Activated CD4-positive, alpha-beta memory T cell treated with anti-CD3 and anti-CD28 coated beads for 36 hours (primary cell): ENCODE results near the gene MINPP1. TPM values are rescaled to one million over a fixed set of nuclear protein-coding genes. Genes with fewer than 3 reads are reported as not detected.
"Not testable (repeated sequence)": the region's sequence is repeated elsewhere in the genome, so short reads cannot be mapped to it uniquely, and the experiment has no call there.

ENCODE experiments used
- CTCF ChIA-PET: fragments of 350-600 bp; sonication (Branson Sonifier 250); formaldehyde crosslinking; loops from one replicate; lab custom pipeline; 2021; ENCODE audit warnings: antibody characterized with exemption, inconsistent platforms; lab: Charles Lee
- POLR2A ChIA-PET: fragments of 350-600 bp; sonication (Branson Sonifier 250); formaldehyde crosslinking; loops from one replicate; lab custom pipeline; 2021; ENCODE audit warnings: antibody characterized with exemption; lab: Charles Lee
- DNase-seq: peaks from one replicate; pipeline ENCODE4 v3.0.0-alpha.2; 2020
- H3K27ac Mint-ChIP-seq: one replicate; pipeline ENCODE4 v1.8.0; 2021; ENCODE audit warnings: mixed read lengths
- H3K27me3 Mint-ChIP-seq: one replicate; pipeline ENCODE4 v1.8.0; 2021; ENCODE audit warnings: mixed read lengths
- H3K36me3 Mint-ChIP-seq: one replicate; pipeline ENCODE4 v1.8.0; 2021; ENCODE audit warnings: mixed read lengths
- H3K4me1 Mint-ChIP-seq: one replicate; pipeline ENCODE4 v1.8.0; 2021; ENCODE audit warnings: low read depth, mixed read lengths
- H3K4me3 Mint-ChIP-seq: one replicate; pipeline ENCODE4 v1.8.0; 2021; ENCODE audit warnings: mild to moderate bottlenecking, mixed read lengths
- H3K9me3 Mint-ChIP-seq: one replicate; pipeline ENCODE4 v1.8.0; 2021; ENCODE audit warnings: mixed read lengths
- intact Hi-C: fragments of 100-400 bp; cut with micrococcal nuclease; formaldehyde crosslinking; loops from one replicate; pipeline ENCODE4 v1.15.1; 2023
- total RNA-seq, 2 experiments: library from RNA; stranded (reverse); gene quantifications; one replicate each; pipeline ENCODE4 v1.2.3, GENCODE V29; 2021

Gene MINPP1
- 1 to 10 TPM; 8.7 to 9.7 TPM for total RNA-seq

DNA sequence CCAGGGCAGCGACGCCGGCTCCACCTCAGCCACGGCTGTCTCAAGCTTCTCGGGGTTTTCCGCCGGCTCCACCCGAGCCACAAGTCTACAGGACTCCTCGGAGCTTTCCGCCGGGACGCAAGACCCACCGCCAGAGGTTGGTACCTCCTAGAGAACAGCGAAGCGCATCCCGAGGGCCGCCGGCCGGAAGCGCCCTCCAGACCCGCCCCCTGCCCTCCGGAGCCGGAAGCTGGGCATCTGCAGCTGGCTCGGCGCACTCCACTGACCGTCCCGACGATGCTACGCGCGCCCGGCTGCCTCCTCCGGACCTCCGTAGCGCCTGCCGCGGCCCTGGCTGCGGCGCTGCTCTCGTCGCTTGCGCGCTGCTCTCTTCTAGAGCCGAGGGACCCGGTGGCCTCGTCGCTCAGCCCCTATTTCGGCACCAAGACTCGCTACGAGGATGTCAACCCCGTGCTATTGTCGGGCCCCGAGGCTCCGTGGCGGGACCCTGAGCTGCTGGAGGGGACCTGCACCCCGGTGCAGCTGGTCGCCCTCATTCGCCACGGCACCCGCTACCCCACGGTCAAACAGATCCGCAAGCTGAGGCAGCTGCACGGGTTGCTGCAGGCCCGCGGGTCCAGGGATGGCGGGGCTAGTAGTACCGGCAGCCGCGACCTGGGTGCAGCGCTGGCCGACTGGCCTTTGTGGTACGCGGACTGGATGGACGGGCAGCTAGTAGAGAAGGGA is at the start of gene MINPP1:
TSS of gene MINPP1 (plus strand) at position 254 of the 726 bp plus-strand sequence. CDS start at position 277, 23 bp downstream.
- ChIA-PET CTCF (interaction anchor here (1.1 to 2.9 kb wide), 2 partner anchors 15 to 29 kb away, joined by 3 to 16 read pairs; no protein-coding TSS in a partner anchor), POLR2A (interaction anchor here (0.9 to 1.6 kb wide), 4 partner anchors 14 to 586 kb away, joined by 3 to 15 read pairs (median 4); no protein-coding TSS in a partner anchor)
- DNase-seq: peak; percentile 93
- Mint-ChIP-seq H3K27ac (peak within 1 kb of the TSS; percentile 80), H3K36me3 (peaks cover 8% of the 10 kb centered on the region), H3K27me3 (peaks cover 4% of the 10 kb centered on the region), H3K4me1 (peaks cover 35% of the 10 kb centered on the region), H3K4me3 (peak within 1 kb of the TSS; percentile 88), H3K9me3 (no peaks in the 10 kb centered on the region)
- intact Hi-C loops: loop anchor here (1.0 kb wide), 1 partner anchor 257 kb away; no protein-coding TSS in a partner anchor

- H3K4me1 Mint-ChIP-seq, H3K27me3 Mint-ChIP-seq, POLR2A ChIA-PET, CTCF ChIA-PET, H3K27ac Mint-ChIP-seq, intact Hi-C loops, H3K4me3 Mint-ChIP-seq, DNase-seq, H3K36me3 Mint-ChIP-seq, H3K9me3 Mint-ChIP-seq: not testable (repeated sequence)
These were observed 48.0 kb upstream of the MINPP1 start for GRCh38 chr10:87456586-87457220.

DNA sequence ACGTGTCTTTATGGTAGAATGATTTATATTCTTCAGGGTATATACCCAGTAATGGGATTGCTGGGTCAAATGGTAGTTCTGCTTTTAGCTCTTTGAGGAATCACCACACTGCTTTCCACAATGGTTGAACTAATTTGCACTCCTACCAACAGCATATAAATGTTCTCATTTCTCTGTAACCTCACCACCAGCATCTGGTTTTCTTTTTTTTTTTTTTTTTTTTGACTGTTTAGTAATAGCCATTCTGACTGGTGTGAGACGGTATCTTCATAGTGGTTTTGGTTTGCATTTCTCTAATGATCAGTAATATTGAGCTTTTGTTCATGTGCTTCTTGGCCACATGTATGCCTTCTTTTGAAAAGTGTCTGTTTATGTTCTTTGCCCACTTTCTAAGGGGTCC is 42.9 kb upstream of the MINPP1 start:
- CTCF ChIA-PET, H3K4me1 Mint-ChIP-seq: not testable (repeated sequence)

GRCh38 chr10:87466849-87467248 is 37.8 kb upstream of the MINPP1 start:
- H3K27ac Mint-ChIP-seq, POLR2A ChIA-PET, CTCF ChIA-PET, H3K27me3 Mint-ChIP-seq, H3K4me3 Mint-ChIP-seq, H3K36me3 Mint-ChIP-seq, H3K9me3 Mint-ChIP-seq, H3K4me1 Mint-ChIP-seq, DNase-seq, intact Hi-C loops: not testable (repeated sequence)

More for the DNA sequence above, 42.9 kb upstream of the MINPP1 start:
- H3K27ac Mint-ChIP-seq, DNase-seq, H3K27me3 Mint-ChIP-seq, H3K4me3 Mint-ChIP-seq, POLR2A ChIA-PET, H3K9me3 Mint-ChIP-seq, H3K36me3 Mint-ChIP-seq, intact Hi-C loops: not testable (repeated sequence)

DNA sequence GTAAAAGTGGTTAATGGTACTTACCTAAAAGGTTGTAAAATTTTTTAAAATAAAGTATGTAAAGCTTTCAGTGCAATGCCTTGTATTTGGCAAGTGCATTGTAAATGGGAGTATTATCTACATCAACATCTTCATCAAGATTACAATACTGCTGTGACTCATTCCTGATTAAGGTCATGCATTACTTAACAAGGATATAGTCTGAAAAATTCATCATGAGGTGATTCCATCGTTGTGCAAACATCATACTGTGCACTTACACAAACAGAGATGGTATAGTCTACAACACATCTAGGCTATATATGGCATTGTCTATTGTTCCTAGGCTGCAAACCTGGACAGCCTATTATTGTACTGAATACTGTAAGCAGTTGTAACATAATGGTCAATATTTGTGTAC is 16.0 kb upstream of the MINPP1 start:
- intact Hi-C loops, H3K27me3 Mint-ChIP-seq, H3K36me3 Mint-ChIP-seq: not testable (repeated sequence)

DNA sequence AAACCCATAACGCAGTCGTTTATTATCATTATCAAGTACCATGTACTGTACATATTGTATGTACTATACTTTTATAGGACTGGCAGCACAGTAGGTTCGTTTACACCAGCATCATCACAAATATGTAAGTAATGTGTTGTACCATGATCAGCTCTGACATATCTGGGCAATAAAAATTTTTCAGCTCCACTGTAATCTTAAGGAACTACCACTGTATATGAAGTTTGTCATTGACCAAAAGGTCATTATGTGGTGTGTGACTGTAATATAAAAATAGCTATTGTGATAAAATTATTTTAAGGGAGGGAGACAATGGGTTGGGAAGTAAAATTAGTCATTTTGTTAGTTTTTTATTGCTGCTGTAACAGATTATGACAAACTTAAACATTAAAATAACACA is 14.4 kb upstream of the MINPP1 start:
- H3K36me3 Mint-ChIP-seq, H3K27me3 Mint-ChIP-seq, CTCF ChIA-PET, H3K4me3 Mint-ChIP-seq, H3K27ac Mint-ChIP-seq, POLR2A ChIA-PET, H3K9me3 Mint-ChIP-seq, H3K4me1 Mint-ChIP-seq, DNase-seq, intact Hi-C loops: not testable (repeated sequence)

More for the DNA sequence above, 16.0 kb upstream of the MINPP1 start:
- DNase-seq, H3K27ac Mint-ChIP-seq, H3K4me3 Mint-ChIP-seq, H3K9me3 Mint-ChIP-seq, H3K4me1 Mint-ChIP-seq, CTCF ChIA-PET, POLR2A ChIA-PET: not testable (repeated sequence)

DNA sequence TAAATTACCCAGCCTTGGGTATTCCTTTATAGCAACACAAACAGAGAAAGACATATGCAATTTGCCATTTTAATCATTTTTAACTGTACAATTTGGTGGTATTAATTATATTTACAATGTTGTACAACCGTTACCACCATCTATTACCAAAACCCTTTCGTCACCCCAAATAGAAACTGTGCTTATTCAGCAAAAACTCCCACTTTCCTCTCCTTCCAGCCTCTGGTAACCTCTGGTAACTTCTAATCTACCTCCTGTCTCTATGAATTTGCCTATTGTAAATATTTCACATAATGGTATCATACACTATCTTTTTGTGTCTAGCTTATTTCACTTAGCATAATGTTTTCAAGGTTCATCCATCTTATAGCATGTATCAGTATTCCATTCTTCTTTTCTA is 12.2 kb upstream of the MINPP1 start:
- CTCF ChIA-PET, H3K36me3 Mint-ChIP-seq, H3K4me1 Mint-ChIP-seq, DNase-seq, H3K27ac Mint-ChIP-seq, intact Hi-C loops, POLR2A ChIA-PET, H3K4me3 Mint-ChIP-seq, H3K27me3 Mint-ChIP-seq, H3K9me3 Mint-ChIP-seq: not testable (repeated sequence)

DNA sequence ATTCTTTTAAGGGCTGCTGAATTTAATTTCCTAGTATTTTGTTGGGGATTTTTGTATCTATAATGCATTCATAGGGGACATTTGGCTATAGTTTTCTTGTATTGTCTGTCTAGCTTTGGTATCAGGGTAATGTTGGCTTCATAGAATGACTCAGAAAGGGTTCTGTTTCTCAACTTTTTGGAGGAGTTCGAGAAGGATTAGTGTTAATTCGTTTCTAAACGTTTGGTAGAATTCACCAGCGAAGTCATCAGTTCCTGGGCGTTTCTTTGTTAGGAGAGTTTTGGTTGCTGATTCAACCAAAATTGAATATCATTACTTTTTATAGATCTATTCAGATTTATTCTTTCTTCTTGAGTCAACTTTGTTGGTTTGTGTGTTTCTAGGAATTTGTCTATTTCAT is 9.2 kb upstream of the MINPP1 start:
- CTCF ChIA-PET, H3K36me3 Mint-ChIP-seq, H3K27ac Mint-ChIP-seq: not testable (repeated sequence)

GRCh38 chr10:87497386-87497785 is 7.3 kb upstream of the MINPP1 start:
- POLR2A ChIA-PET, H3K4me1 Mint-ChIP-seq, H3K36me3 Mint-ChIP-seq, H3K4me3 Mint-ChIP-seq, DNase-seq, CTCF ChIA-PET, H3K27ac Mint-ChIP-seq, intact Hi-C loops, H3K9me3 Mint-ChIP-seq: not testable (repeated sequence)
- peaks cover 11% of the 10 kb centered on the region for H3K27me3 Mint-ChIP-seq

More for the DNA sequence above, 9.2 kb upstream of the MINPP1 start:
- intact Hi-C loops, H3K4me1 Mint-ChIP-seq, DNase-seq, H3K9me3 Mint-ChIP-seq, POLR2A ChIA-PET, H3K4me3 Mint-ChIP-seq, H3K27me3 Mint-ChIP-seq: not testable (repeated sequence)

DNA sequence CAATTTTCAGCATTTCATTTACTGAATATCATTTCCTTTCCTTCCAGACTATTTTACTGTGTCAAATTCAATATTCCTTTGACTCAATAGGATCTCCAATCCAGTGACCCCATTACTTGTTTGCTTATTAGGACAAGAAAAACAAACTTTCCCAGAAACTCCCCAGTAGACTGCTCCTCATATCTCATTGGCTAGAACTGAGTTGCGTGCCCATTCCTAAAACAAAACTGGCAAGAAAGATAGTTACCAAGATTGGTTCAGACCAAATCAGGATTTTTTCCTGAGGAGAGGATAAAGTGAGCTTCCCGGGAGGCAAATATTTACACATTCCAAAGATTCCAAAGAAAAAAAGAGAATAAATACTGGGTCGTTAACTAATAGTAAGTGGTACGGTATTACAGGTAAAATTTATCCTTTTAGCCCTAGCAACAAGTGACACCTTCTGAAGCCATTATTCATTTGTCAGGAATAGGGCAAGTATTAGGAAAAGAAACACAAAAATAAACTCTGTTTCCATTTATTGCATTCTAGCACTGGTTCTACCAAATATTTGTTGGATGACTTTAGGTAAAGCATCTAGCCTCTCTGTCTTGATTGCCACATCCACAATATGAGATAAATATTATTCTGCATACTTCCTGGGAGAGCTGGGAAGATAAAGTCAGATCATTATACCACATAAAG is 6.4 kb upstream of the MINPP1 start:
- H3K4me1 Mint-ChIP-seq, CTCF ChIA-PET, H3K9me3 Mint-ChIP-seq, DNase-seq, H3K36me3 Mint-ChIP-seq, H3K4me3 Mint-ChIP-seq, H3K27ac Mint-ChIP-seq, intact Hi-C loops, POLR2A ChIA-PET: not testable (repeated sequence)
- peaks cover 11% of the 10 kb centered on the region for H3K27me3 Mint-ChIP-seq

DNA sequence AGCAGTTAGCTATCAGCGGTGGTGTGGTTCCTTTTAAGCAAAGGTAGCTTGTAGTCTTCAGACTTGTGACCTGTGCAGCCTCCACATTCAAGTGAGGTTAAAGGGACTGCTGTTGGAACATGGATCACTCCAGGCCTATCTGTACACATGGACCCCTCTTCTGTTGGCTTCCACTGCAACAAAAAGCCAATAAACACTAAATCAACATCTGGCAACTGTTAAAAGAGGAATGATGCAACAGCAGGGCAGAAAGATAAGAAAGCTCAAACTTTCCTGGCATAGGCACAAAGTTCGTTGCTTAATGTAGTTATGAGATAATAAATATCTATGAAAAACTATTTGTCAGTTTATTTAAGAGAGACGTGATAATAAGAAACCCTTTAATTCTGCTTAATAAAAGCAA is 4.0 kb upstream of the MINPP1 start:
- Mint-ChIP-seq H3K4me3 (no peak overlapping the region), H3K27ac (no peak overlapping the region), H3K27me3 (peaks cover 11% of the 10 kb centered on the region), H3K36me3 (no peaks in the 10 kb centered on the region), H3K4me1 (peaks cover 12% of the 10 kb centered on the region), H3K9me3 (no peaks in the 10 kb centered on the region)
- intact Hi-C loops: no loop called here
- CTCF ChIA-PET: no interaction called here
- DNase-seq: no peak
- POLR2A ChIA-PET: interaction anchor here (0.6 kb wide), 1 partner anchor 402 kb away, joined by 6 read pairs; no protein-coding TSS in a partner anchor

DNA sequence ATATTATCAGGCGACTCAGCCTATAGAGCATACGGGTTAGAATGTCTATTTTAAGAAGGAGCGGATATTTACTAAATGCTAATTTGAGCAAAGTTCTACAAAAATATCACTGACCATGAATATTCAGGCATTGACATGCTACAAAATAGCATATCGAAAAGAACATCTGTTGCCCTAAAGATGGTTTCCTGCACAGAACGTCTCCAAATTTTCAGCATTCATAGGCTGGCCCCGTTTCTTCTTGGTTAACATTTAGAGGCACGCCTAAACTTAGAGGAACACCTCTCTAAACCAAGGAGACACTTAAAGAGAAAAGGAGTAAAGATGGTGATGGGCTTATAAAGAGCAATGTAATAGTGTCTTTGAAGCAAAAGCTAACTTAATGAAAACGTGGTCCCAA is 1.3 kb upstream of the MINPP1 start:
- peak overlapping the region; percentile 26 for H3K4me3 Mint-ChIP-seq
- peaks cover 5% of the 10 kb centered on the region for H3K27me3 Mint-ChIP-seq
- H3K9me3 Mint-ChIP-seq: no peaks in the 10 kb centered on the region
- H3K36me3 Mint-ChIP-seq: no peaks in the 10 kb centered on the region
- CTCF ChIA-PET: interaction anchor here (0.6 to 2.9 kb wide), 2 partner anchors 15 to 16 kb away, joined by 4 to 16 read pairs; no protein-coding TSS in a partner anchor
- H3K27ac Mint-ChIP-seq: no peak overlapping the region
- H3K4me1 Mint-ChIP-seq: peaks cover 31% of the 10 kb centered on the region
- intact Hi-C loops: no loop called here
- DNase-seq: no peak
- POLR2A ChIA-PET: interaction anchor here (1.6 kb wide), 1 partner anchor 44 kb away, joined by 4 read pairs; no protein-coding TSS in a partner anchor
